ENCODE measurements around the gene PNPLA8.

Gene PNPLA8

GRCh38 chr7:108442039-108442568, 83.8 kb downstream of the PNPLA8 start:
- TF ChIP-seq CTCF (IDR thresholded peaks at IDR 0.05; ENCODE audit: low read depth, low read length, missing control alignments), result no peak
- DNase-seq (ENCODE audit: extremely low read depth, low read depth), result no peak
- no peak overlapping the region for H3K4me3 ChIP-seq (replicated peaks; ENCODE audit: low read depth, low read length)

- no peak overlapping the region for H3K4me3 ChIP-seq (replicated peaks; ENCODE audit: low read depth, low read length)
- DNase-seq (ENCODE audit: extremely low read depth, low read depth), result no peak
- TF ChIP-seq CTCF (IDR thresholded peaks at IDR 0.05; ENCODE audit: low read depth, low read length, missing control alignments), result no peak
These were observed 84.5 kb downstream of the PNPLA8 start for GRCh38 chr7:108441392-108441955.

DNA sequence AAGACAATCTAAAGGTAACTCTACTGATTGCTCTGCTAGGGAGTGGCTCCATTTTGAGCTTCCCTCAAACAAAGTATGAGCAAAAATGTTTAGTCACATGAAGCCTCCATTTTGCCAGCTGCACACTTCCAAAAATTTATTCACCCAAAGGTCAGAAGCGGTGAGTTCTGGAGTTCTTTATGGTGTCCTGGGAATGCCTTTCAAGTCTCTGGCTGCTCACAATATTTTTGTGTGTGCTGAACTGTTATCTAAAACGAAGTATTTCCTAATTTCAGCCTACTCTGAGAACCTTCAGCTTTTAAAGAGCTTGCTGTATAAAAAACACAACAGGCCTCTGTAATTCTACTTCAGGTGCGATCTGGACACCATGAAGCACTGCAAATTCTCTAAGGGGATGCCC, 85.3 kb downstream of the PNPLA8 start:
- no peak for DNase-seq (ENCODE audit: extremely low read depth, low read depth)
- H3K4me3 ChIP-seq (replicated peaks; ENCODE audit: low read depth, low read length), result no peak overlapping the region
- TF ChIP-seq CTCF (IDR thresholded peaks at IDR 0.05; ENCODE audit: low read depth, low read length, missing control alignments), result no peak

DNA sequence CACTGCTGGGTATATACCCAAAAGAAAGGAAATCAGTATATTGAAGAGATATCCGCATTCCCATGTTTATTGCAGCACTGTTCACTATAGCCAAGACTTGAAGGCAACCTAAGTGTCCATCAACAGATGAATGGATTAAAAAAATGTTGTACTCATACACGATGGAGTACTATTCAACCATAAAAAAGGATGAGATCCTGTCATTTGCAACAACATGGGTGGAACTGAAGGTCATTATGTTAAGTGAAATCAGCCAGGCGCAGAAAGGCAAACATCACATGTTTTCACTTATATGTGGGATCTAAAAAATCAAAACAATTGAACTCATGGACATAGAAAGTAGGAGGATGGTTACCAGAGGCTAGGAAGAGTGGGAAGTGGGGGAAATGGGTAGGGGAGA, 89.0 kb downstream of the PNPLA8 start:
- DNase-seq (ENCODE audit: extremely low read depth, low read depth), result no peak
- no peak overlapping the region for H3K4me3 ChIP-seq (replicated peaks; ENCODE audit: low read depth, low read length)
- TF ChIP-seq CTCF (IDR thresholded peaks at IDR 0.05; ENCODE audit: low read depth, low read length, missing control alignments), result no peak

GRCh38 chr7:108434010-108434409, 91.9 kb downstream of the PNPLA8 start:
- DNase-seq (ENCODE audit: extremely low read depth, low read depth), result no peak
- no peak overlapping the region for H3K4me3 ChIP-seq (replicated peaks; ENCODE audit: low read depth, low read length)
- no peak for TF ChIP-seq CTCF (IDR thresholded peaks at IDR 0.05; ENCODE audit: low read depth, low read length, missing control alignments)

GRCh38 chr7:108431099-108431498, 94.8 kb downstream of the PNPLA8 start:
- no peak for TF ChIP-seq CTCF (IDR thresholded peaks at IDR 0.05; ENCODE audit: low read depth, low read length, missing control alignments)
- no peak for DNase-seq (ENCODE audit: extremely low read depth, low read depth)
- no peak overlapping the region for H3K4me3 ChIP-seq (replicated peaks; ENCODE audit: low read depth, low read length)

GRCh38 chr7:108430664-108431063, 95.3 kb downstream of the PNPLA8 start:
- TF ChIP-seq CTCF (IDR thresholded peaks at IDR 0.05; ENCODE audit: low read depth, low read length, missing control alignments), result no peak
- no peak for DNase-seq (ENCODE audit: extremely low read depth, low read depth)
- H3K4me3 ChIP-seq (replicated peaks; ENCODE audit: low read depth, low read length), result no peak overlapping the region
